IMR-90 (cell line): Measurements from ENCODE around the gene HLA-E. TPM values are rescaled to one million over a fixed set of nuclear protein-coding genes. Genes with fewer than 3 reads are reported as not detected.

ENCODE experiments used
- ATAC-seq: fragments of 200-7000 bp; cut with Tn5 transposase; 2 replicates; pipeline ENCODE4 v1.9.1; 2020; ENCODE audit warnings: low read depth, mild to moderate bottlenecking, moderate library complexity
- BruUV-seq: library from RNA; stranded (reverse); fragments of 400-500 nt; replicated peaks from 2 replicates; lab custom pipeline; 2021; lab: Mats Ljungman, UMichigan
- CTCF ChIA-PET: fragments of 300-600 bp; formaldehyde crosslinking; extraction: SDS; loops from one replicate; lab custom pipeline; 2021; ENCODE audit warnings: antibody characterized with exemption; lab: Yijun Ruan, JAX
- POLR2A ChIA-PET: fragments of 300-600 bp; sonication (Branson Sonifier 250); formaldehyde crosslinking; loops from one replicate; lab custom pipeline; 2022; ENCODE audit warnings: antibody characterized with exemption; ENCODE audit not compliant: unreplicated experiment; lab: Charles Lee
- DNase-seq: peaks from one replicate; pipeline ENCODE4 v3.0.0; 2013
- H2AFZ ChIP-seq: replicated peaks from 2 replicates; pipeline ENCODE3; 2013; ENCODE audit warnings: low read length, mild to moderate bottlenecking; ENCODE audit not compliant: poor library complexity
- H2AK5ac ChIP-seq: 2 replicates; pipeline ENCODE4 v1.6.1; 2013; ENCODE audit warnings: low read depth, low read length, inconsistent platforms
- H2AK9ac ChIP-seq: replicated peaks from 2 replicates; pipeline ENCODE3; 2013; ENCODE audit warnings: mild to moderate bottlenecking, low read depth, low read length, moderate library complexity; ENCODE audit not compliant: poor library complexity
- H2BK120ac ChIP-seq: 2 replicates; pipeline ENCODE4 v1.6.1; 2013; ENCODE audit warnings: low read depth, low read length, inconsistent platforms
- H2BK15ac ChIP-seq: 3 replicates; pipeline ENCODE4 v1.6.1; 2013; ENCODE audit warnings: low read depth, low read length, inconsistent platforms
- H2BK20ac ChIP-seq: 2 replicates; pipeline ENCODE4 v1.6.1; 2013; ENCODE audit warnings: low read depth, mild to moderate bottlenecking, inconsistent platforms, low read length, moderate library complexity
- H2BK5ac ChIP-seq: 2 replicates; pipeline ENCODE4 v1.6.1; 2013; ENCODE audit warnings: mild to moderate bottlenecking, low read depth, low read length, inconsistent platforms; ENCODE audit not compliant: poor library complexity, severe bottlenecking
- H3K14ac ChIP-seq: replicated peaks from 2 replicates; pipeline ENCODE4 v1.6.1; 2013; ENCODE audit warnings: low read depth, low read length, inconsistent platforms
- H3K18ac ChIP-seq: 2 replicates; pipeline ENCODE4 v1.6.1; 2013; ENCODE audit warnings: low read depth, low read length, control low read depth
- H3K23ac ChIP-seq: 2 replicates; pipeline ENCODE4 v1.6.1; 2013; ENCODE audit warnings: low read depth, low read length, inconsistent platforms
- H3K27ac ChIP-seq: 2 replicates; pipeline ENCODE4 v1.5.1; 2013; ENCODE audit warnings: mild to moderate bottlenecking, control low read depth, low read length; ENCODE audit not compliant: insufficient read depth
- H3K27me3 ChIP-seq: 2 replicates; pipeline ENCODE4 v1.6.1; 2013; ENCODE audit warnings: low read length; ENCODE audit not compliant: control insufficient read depth, insufficient read depth
- H3K36me3 ChIP-seq: 2 replicates; pipeline ENCODE4 v1.6.1; 2013; ENCODE audit warnings: low read length, mixed read lengths; ENCODE audit not compliant: control insufficient read depth, insufficient read depth
- H3K4ac ChIP-seq: 2 replicates; pipeline ENCODE4 v1.6.1; 2013; ENCODE audit warnings: low read depth, low read length, inconsistent platforms
- H3K4me1 ChIP-seq: 2 replicates; pipeline ENCODE4 v1.6.1; 2013; ENCODE audit warnings: low read length, mixed read lengths; ENCODE audit not compliant: control insufficient read depth, insufficient read depth
- H3K4me2 ChIP-seq: 2 replicates; pipeline ENCODE4 v1.6.1; 2013; ENCODE audit warnings: low read depth, mild to moderate bottlenecking, control low read depth, low read length, moderate library complexity
- H3K4me3 ChIP-seq: 2 replicates; pipeline ENCODE4 v1.5.1; 2013; ENCODE audit warnings: low read depth, mild to moderate bottlenecking, control low read depth, low read length, moderate library complexity; ENCODE audit not compliant: insufficient read depth
- H3K56ac ChIP-seq: 2 replicates; pipeline ENCODE4 v1.6.1; 2013; ENCODE audit warnings: low read length, inconsistent platforms; ENCODE audit not compliant: insufficient read depth; ENCODE audit errors: extremely low read depth
- H3K79me1 ChIP-seq, 2 experiments: 2 replicates each; pipeline ENCODE4 v1.6.1; 2013; ENCODE audit warnings: low read length in 2 of 2, inconsistent platforms in 1 of 2, low read depth in 1 of 2
- H3K9ac ChIP-seq: 2 replicates; pipeline ENCODE4 v1.6.1; 2013; ENCODE audit warnings: low read depth, low read length, control low read depth
- H3K9me1 ChIP-seq: 2 replicates; pipeline ENCODE4 v1.6.1; 2013; ENCODE audit warnings: low read length, inconsistent platforms; ENCODE audit not compliant: insufficient read depth
- H3K9me3 ChIP-seq: 2 replicates; pipeline ENCODE4 v1.6.1; 2013; ENCODE audit warnings: low read length; ENCODE audit not compliant: control insufficient read depth, insufficient read depth
- H4K20me1 ChIP-seq: 2 replicates; pipeline ENCODE4 v1.6.1; 2013; ENCODE audit warnings: low read length, inconsistent platforms; ENCODE audit not compliant: insufficient read depth
- H4K5ac ChIP-seq: 2 replicates; pipeline ENCODE4 v1.6.1; 2013; ENCODE audit warnings: mild to moderate bottlenecking, low read depth, low read length, control low read depth
- H4K8ac ChIP-seq, 2 experiments: 2 replicates each; pipeline ENCODE4 v1.6.1; 2013; ENCODE audit warnings: low read depth in 2 of 2, low read length in 2 of 2, control low read depth in 1 of 2, inconsistent platforms in 1 of 2
- H4K91ac ChIP-seq: 2 replicates; pipeline ENCODE4 v1.6.1; 2013; ENCODE audit warnings: low read depth, low read length, inconsistent platforms; ENCODE audit not compliant: insufficient read depth
- CEBPB ChIP-seq: IDR thresholded peaks from 2 replicates; pipeline ENCODE4 v1.6.1; 2012; ENCODE audit warnings: low read depth, low read length, improper control_type of control experiment
- CTCF ChIP-seq: conservative IDR thresholded peaks from 2 replicates; pipeline ENCODE4 v1.5.1; 2012; ENCODE audit warnings: mild to moderate bottlenecking, low read depth, low read length, improper control_type of control experiment
- MAFK ChIP-seq: IDR thresholded peaks from 2 replicates; pipeline ENCODE4 v1.6.1; 2012; ENCODE audit warnings: low read depth, low read length, improper control_type of control experiment
- POLR2A ChIP-seq: IDR thresholded peaks from 2 replicates; pipeline ENCODE4 v1.6.1; 2012; ENCODE audit warnings: mild to moderate bottlenecking, low read depth, low read length
- RAD21 ChIP-seq: IDR thresholded peaks from 2 replicates; pipeline ENCODE4 v1.6.1; 2012; ENCODE audit warnings: low read length, improper control_type of control experiment
- SMC3 ChIP-seq: fragments of 150-350 bp; IDR thresholded peaks from 2 replicates; pipeline ENCODE4 v1.6.1; 2016; ENCODE audit warnings: low read depth, mild to moderate bottlenecking, antibody characterized with exemption, low read length, moderate library complexity
- WGBS, 2 experiments: methylation state at CpG; one replicate each; pipeline versions ENCODE4 v1.1.5 to v1.1.7; 2013; ENCODE audit warnings: missing lambda C conversion rate in 2 of 2; ENCODE audit not compliant: insufficient read length in 1 of 2; ENCODE audit errors: extremely low coverage in 2 of 2; 5-methylcytosine and 5-hydroxymethylcytosine counted together
- dilution Hi-C: fragments of 300-500 bp; cut with HindIII; formaldehyde crosslinking; loops from one replicate; pipeline ENCODE4 v1.14.3; 2018; ENCODE audit warnings: low sequenced_read_pairs; ENCODE audit not compliant: unreplicated experiment
- in situ Hi-C: fragments of 300-500 bp; cut with MboI; formaldehyde crosslinking; loops from 3 replicates; pipeline ENCODE4 v1.14.3; 2019; ENCODE audit warnings: low sequenced_read_pairs, inconsistent platforms, mixed read lengths
- intact Hi-C: fragments of 100-400 bp; cut with micrococcal nuclease; formaldehyde crosslinking; loops from 2 replicates; pipeline ENCODE4 v1.10.0; 2022
- polyA plus RNA-seq, 3 experiments: library from polyadenylated mRNA; depleted of rRNA; stranded (reverse); fragments of >200 nt; gene quantifications; 2 replicates each; pipeline ENCODE4 v1.2.3, GENCODE V29; 2012; ENCODE audit warnings: low replicate concordance in 1 of 3
- total RNA-seq: library from RNA; depleted of rRNA; stranded (reverse); fragments of >200 nt; gene quantifications from 2 replicates; pipeline ENCODE4 v1.2.3, GENCODE V29; 2012

Gene HLA-E
- total and polyA plus RNA-seq, 2 of the 4 experiments (the other 2 are of a cell fraction): 83.6 to 84.8 TPM

GRCh38 chr6:30541515-30542403 is 52.5 kb downstream of the HLA-E start:
- Histone ChIP-seq H3K14ac (no peak overlapping the region), H2AFZ (peak overlapping the region; percentile 74), H2AK5ac (no peak overlapping the region; the same call in 1 of the 2 replicates), H3K18ac (no peak overlapping the region), H4K20me1 (no peaks in the 10 kb centered on the region), H3K79me1 (no peaks in the 10 kb centered on the region), H2BK15ac (no peak overlapping the region), H2BK5ac (no peak overlapping the region), H3K9ac (no peak overlapping the region), H3K56ac (no peak overlapping the region), H4K91ac (no peak overlapping the region), H4K5ac (no peak overlapping the region), H3K4ac (no peak overlapping the region), H3K4me2 (peak overlapping the region; percentile 78), H3K27me3 (no peaks in the 10 kb centered on the region), H4K8ac (no peak overlapping the region), H3K27ac (no peak overlapping the region), H3K36me3 (peaks cover 12% of the 10 kb centered on the region), H3K9me1 (no peaks in the 10 kb centered on the region), H3K9me3 (no peaks in the 10 kb centered on the region), H3K23ac (no peak overlapping the region), H2BK20ac (no peak overlapping the region), H3K4me3 (no peak overlapping the region; the same call in 1 of the 2 replicates), H2AK9ac (peak overlapping the region; percentile 30), H3K4me1 (no peaks in the 10 kb centered on the region), H2BK120ac (no peak overlapping the region)
- in situ Hi-C loops: no loop called here
- peak; percentile 87 for DNase-seq
- POLR2A ChIA-PET: interaction anchor here (0.7 kb wide), 1 partner anchor 66 kb away, joined by 4 read pairs; no protein-coding TSS in a partner anchor
- TF ChIP-seq RAD21: peak; percentile 69
- TF ChIP-seq POLR2A: no peak
- no peak for TF ChIP-seq MAFK
- TF ChIP-seq CTCF: peak; percentile 91
- TF ChIP-seq SMC3: peak; percentile 71
- no peak for TF ChIP-seq CEBPB
- intact Hi-C loops: loop anchor here (5.0 kb wide), 1 partner anchor 546 kb away; no protein-coding TSS in a partner anchor
- ATAC-seq: peak; percentile 85
- 33% methylated on average over 15 of the region's 23 CpGs; no CpG with 5 or more reads in 1 of the 2 experiments for WGBS, 2 experiments
- dilution Hi-C loops: no loop called here
- CTCF ChIA-PET: interaction anchor here (0.5 to 1.8 kb wide), 24 partner anchors 8 to 546 kb away, joined by 3 to 33 read pairs (median 4); partner anchors contain the start of genes ABCF1 and PRR3
- no TSS peak for BruUV-seq
